Stimulated activated CD4-positive, alpha-beta T cell treated with anti-CD3 and anti-CD28 coated beads, Interleukin-15, amount 100 ng/mL, for 24 hours (primary cell): Measurements from ENCODE around the gene TYRO3.

Experiments used
- DNase-seq: peaks from one replicate; pipeline ENCODE4 v3.0.0-alpha.2; 2020

TYRO3 gene

DNA sequence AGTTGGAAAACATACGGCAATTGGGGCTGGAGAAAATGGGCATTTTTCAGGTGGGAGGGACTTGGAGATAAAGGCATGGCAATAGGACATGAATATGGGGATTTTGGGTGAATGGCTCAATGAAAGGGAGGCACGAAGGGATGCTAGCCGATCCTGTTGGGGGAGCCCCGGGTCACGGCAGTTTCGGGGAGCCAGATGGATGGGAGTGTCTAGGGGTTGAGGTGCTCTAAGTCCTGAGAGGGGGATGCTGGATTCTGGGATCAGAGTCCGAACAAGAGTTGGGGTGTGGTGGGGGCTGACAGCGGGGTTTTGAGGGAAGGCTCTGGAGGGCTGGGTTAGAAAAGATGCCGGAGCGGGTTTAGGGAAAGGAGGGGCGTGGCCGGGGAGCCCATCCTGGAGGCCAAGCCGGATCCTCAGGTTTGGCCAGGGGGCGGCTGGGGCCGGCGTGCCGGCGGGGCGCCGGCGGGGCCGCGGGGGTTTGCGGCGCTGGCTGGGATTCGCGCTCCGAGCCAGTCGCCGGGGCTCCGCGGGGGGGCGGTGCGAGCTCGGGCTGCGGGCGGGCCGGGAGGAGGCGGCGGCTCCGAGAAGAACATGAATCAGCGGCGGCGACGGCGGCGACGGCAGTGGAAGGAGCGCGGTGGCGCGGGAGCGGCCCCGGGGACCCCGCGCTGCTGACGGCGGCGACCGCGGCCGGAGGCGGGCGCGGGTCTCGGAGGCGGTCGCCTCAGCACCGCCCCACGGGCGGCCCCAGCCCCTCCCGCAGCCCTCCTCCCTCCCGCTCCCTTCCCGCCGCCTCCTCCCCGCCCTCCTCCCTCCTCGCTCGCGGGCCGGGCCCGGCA is at the start of gene TYRO3:
Gene TYRO3, plus strand, starts transcription at position 813 of the 839 bp plus-strand sequence. CDS start 46 bp downstream, outside the sequence.
- DNase-seq, result peak; percentile 81

- no peak for DNase-seq
Observed at GRCh38 chr15:41510728-41511127, 48.3 kb upstream of the TYRO3 start.

- no peak for DNase-seq
Observed at GRCh38 chr15:41511331-41511898, 47.6 kb upstream of the TYRO3 start.

GRCh38 chr15:41511899-41512369 is 47.1 kb upstream of the TYRO3 start:
- peak; percentile 36 for DNase-seq

- DNase-seq, result no peak
Observed at GRCh38 chr15:41512512-41512939, 46.5 kb upstream of the TYRO3 start.

DNA sequence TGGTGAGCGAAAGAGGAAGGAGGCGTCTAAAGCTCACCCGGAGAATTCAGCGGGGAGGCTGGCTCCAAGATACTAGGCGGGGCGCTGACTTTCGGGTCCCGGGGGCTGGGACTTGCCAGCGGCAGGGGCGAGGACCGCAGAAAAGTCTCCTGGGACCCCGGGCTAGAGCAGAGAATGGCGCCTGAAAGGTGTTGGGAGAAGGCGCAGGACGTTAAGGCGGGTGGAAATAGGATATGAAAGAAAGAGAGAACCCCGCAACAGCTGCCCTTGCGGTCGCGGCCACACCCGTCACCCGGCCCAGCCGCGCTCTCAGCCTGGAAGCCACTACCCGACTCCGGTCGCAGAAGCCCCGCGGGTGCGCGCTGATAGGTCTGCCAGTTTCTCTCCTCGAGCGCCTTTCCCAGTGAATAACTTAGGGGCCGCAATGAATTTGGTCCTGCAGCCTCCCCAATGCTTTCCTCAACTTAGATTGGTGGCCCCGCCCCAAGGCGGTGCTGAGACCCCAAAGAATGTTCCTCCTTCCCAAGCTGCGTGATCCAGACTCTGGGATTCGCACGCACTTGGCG is 46.0 kb upstream of the TYRO3 start:
- DNase-seq, result peak; percentile 50

DNA sequence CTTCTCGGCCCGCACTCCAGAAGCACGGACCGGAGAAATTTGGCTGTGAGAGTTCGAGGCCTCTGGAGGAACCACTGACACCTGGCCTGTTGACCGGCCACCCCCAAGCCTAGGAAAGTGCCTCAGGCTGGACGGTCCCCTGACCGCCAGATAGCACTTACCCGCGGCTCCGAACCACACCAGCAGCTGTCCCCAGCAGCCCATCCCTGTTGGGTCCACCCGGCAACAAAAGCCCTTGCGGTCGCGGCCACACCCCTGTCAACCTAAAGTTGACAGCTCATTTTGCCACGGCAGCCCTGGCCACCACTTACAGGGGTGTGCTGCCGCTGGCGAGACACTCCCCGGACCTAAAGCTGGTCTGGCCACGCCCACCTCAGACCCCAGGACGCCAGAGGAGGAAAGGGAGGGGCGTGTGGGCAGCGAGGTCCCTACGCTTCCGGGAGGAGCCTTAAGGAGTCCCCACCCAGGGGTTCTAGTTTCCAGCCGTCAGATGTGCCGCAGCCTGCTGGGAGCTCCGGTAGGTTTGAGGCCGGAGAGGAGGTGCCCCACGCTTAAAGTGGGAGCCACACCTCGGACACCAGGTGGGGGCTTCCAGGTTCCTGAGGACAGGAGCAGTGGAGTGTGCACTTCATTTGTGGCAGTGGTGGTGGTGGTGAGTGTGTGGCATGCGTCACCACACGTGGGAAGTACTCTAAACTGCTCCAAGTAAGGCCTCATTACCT is 45.3 kb upstream of the TYRO3 start, which contains the start of gene LTK:
Gene LTK, minus strand, starts transcription at position 322 of the 722 bp plus-strand sequence. Its CDS starts 118 bp downstream, at position 204.
- DNase-seq, result peak; percentile 30

DNA sequence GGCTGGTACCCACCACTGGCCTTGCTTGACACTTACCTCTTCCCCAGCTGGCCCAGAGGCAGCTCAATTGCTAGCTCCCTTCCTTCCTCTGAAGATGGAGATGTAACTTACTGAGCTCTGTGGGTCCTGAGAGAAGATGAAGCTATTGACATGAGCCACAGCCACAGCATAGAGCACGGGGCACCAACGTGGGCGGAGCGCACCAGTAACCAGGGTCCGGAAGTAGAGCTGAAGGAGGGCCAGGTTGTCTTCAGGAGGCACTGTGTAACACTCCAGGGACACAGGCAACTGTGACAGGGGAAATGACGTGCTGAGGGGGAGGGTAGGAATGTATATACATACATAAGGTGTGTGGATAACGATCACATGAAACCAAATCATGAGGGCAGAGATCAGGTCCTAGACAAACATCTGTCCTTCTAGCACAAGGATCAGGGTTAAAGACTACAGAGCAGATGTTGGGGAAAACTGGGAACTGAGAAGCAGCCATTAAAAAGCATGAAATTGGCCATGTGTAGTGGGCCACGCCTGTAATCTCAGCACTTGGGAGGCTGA is 41.0 kb upstream of the TYRO3 start:
- DNase-seq, result no peak

- DNase-seq, result no peak
Observed at GRCh38 chr15:41520636-41521035, 38.4 kb upstream of the TYRO3 start.

DNA sequence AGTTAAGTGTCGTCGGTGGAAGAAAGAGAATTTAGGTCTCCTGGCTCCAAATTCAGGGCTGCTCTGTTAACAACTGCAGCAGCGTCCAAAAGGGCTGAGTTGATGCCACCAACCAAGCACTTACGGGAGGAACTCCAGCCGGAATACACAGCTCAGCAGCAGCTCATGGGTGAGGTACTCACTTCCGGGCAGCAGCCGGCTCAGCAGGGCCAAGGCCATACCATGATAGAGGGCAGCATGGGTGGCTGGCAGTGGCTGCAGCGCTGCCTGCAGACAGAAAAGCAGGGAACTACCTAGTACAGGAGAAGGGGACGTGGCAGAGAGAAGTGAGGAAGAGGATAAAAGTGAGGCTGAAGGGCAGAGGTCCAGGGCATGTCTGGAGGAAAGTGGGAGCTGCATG is 37.4 kb upstream of the TYRO3 start:
- no peak for DNase-seq

DNA sequence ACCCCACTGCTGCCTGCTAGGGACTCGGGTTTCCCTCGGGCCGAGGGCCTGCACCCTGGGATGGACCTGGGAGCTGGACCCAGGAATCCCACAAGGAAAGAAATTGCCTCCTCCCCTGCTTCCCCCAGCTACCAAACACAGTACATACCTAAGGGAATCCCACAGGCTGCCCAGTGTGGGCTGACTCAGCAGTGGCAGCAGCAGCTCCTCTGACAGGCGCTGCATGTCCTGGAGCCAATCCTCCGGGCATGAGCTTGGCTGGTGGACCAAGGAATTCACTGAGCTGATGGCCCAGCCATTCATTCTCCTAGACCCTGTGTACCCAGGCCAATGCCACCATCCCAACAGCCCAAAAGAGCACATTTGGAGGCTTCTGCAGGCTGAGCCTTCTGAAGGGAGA is 35.9 kb upstream of the TYRO3 start:
- no peak for DNase-seq

- DNase-seq, result no peak
Observed at GRCh38 chr15:41530363-41530956, 28.6 kb upstream of the TYRO3 start.

- DNase-seq, result no peak
Observed at GRCh38 chr15:41535544-41535943, 23.5 kb upstream of the TYRO3 start.

- no peak for DNase-seq
Observed at GRCh38 chr15:41536866-41537265, 22.1 kb upstream of the TYRO3 start.

- peak; percentile 18 for DNase-seq
Observed at GRCh38 chr15:41543521-41543870, 15.5 kb upstream of the TYRO3 start.

- DNase-seq, result no peak
Observed at GRCh38 chr15:41544650-41545015, 14.4 kb upstream of the TYRO3 start.

DNA sequence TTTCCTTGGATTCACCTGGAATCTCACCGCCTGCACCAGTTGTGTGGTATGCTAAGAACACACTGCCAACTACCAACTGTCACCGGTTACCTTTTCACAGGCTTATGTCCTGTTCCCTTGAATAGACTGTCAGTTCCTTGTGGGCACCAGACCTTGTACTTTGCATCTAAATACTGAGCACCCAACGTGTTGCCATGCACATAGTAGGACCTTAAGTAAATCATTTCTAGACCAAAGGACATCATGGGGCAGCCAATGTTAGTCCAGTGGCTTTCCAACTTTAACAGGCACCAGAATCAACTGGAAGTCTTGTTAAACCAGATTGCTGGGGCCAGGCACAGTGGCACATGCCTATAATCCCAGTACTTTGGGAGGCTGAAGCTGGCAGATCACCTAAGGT is 13.8 kb upstream of the TYRO3 start:
- no peak for DNase-seq

DNA sequence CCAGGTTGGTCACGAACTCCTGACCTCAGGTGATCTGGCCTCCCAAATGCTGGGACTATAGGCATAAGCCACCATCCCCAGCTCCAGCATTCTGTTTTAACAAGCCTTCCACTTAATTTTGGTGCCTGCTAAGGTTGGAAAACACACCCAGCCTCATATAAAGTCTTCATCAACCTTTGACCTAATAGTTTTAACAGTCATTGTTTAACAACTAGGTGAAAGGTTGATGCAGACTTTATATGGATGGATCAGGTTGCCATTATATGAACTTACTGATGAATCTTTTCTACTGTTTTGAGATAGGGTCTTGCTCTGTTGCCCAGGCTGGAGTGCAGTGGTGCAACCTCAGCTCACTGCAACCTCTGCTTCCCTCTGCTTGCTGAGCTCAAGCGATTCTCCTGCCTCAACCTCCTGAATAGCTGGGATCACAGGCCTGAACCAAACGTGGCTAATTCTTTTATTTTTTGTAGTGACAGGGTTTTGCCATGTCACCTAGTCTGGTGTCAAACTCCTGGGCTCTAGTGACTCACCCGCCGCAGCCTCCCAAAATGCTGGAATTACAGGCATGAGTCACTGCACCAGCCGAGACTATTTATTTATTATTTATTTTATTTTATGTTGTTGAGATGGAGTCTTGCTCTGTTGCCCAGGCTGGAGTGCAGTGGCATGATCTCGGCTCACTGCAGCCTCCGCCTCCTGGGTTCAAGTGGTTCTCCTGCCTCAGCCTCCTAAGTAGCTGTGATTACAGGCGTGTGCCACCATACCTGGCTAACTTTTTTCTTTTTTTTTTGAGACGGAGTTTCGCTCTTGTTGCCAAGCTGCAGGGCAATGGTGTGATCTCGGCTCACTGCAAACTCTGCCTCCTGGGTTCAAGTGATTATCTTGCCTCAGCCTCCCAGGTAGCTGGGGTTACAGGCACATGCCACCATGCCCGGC is 11.9 kb upstream of the TYRO3 start:
- no peak for DNase-seq

DNA sequence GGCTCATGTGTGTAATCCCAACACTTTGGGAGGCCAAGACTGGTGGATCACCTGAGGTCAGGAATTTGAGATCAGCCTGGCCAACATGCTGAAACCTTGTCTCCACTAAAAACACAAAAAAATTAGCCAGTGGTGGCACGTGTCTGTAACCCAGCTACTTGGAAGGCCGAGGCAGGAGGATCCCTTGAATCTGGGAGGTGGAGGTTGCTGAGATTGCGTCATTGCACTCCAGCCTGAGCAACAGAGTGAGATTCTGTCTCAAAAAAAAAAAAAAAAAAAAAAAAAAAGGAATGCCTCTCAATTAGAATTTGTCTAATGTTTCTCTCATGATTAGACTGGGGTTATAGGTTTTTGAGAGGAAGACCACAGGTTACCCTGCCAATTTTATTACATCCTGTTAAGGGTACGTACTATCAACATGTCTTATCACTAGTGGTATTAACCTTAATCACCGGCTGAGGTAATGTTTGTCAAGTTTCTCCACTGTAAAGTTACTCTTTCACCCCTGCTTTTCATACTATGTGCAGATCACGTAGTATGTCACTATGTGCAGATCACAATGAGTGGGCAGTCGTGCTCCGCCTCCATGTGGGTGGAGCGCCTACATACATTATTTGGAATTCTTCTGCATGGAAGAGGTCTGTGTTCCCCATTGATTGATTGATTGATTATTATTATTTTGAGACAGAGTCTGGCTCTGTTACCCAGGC is 8.8 kb upstream of the TYRO3 start:
- no peak for DNase-seq

GRCh38 chr15:41553731-41554130 is 5.3 kb upstream of the TYRO3 start:
- no peak for DNase-seq

- no peak for DNase-seq
Observed at GRCh38 chr15:41554343-41554742, 4.7 kb upstream of the TYRO3 start.
